Measurements from ENCODE around the gene WDR59.

GRCh38 chr16:75022567-75022966 lies 37.6 kb upstream of the WDR59 start:
- TF ChIP-seq SMC3 (conservative IDR thresholded peaks at IDR 0.05; ENCODE audit: insufficient read depth, low read depth, low read length) (no peak), BCOR (IDR thresholded peaks at IDR 0.05) (no peak), RREB1 (CRISPR knock-in tag; IDR thresholded peaks at IDR 0.05) (no peak), MAX (CRISPR knock-in tag; IDR thresholded peaks at IDR 0.05) (no peak)
